ENCODE measurements around the gene NCOA6.
"Not testable (repeated sequence)": the region's sequence is repeated elsewhere in the genome, so short reads cannot be mapped to it uniquely, and the experiment has no call there.

NCOA6 gene

DNA sequence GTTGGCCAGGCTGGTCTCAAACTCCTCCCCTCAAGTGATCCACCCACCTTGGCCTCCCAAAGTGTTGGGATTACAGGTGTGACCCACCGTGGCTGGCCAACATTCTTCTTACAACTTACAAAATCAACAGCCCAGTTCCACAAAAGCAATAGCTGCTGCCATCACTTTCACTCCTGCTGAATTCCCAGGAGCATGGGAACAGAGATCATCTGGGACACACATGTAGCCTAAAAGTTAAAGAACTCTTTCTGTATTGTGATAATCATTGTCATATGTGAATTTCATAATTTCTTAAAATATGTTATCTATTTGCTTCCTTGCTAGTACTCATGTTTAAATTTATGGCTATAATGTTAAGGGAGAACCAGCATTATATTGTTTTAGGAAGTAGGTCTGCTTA is 51.7 kb downstream of the NCOA6 start:
- no peak for DNase-seq

DNA sequence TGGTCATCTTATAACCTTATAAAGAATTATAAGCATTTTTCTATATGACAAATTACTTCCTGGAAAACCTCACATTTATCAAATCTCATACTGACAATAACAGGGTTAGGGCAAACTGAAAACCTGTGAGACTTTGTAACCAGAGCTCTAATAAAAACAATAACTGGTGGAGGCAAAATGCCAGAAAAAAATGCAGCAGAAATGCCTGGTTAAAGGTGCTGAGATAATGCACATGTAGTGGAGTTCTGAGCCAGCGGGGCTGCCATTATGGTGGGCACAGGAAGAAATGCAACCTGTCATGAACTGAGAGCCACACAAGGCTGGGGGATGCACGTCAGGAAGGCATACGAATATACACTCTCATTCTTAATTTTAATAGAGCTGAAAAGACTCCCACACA is 53.0 kb downstream of the NCOA6 start:
- DNase-seq = no peak

DNA sequence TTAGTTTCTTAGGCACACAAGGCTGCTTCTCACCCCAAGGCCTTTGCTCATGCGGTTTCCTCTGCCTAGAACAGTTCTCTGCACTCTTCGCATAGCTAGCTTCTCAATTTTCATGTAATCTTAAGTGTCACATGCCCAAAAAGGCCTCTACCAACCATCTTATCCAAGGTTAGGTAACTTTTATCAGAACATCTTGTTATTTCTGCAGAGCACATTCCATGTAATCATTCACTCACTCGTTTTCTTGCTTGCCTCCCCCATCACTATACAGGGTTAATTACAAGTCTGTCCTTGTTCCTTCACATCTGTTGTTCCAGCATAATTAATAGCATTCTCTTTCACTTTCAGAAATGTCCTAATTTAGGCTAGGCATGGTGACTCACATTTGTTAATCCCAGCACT is 53.8 kb downstream of the NCOA6 start:
- DNase-seq = no peak

DNA sequence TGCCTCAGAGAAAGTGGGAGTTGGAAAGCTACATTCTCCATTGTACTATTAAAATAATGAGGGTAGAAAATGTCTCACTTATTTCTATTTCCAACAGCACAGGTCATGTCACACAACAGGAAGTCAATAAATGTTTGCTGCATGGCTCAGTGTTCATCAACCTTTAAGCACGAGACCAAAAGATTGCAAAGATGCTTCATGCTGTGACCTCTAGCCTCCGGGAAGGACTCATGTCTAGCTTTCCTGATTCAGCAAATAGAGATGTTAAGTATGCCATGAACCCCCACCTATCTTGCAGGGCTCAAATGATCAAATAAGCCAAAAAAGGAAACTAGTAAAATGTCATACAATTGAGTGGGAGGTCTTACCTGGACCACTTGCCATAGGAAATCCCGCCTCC is 57.4 kb downstream of the NCOA6 start:
- no peak for DNase-seq

DNA sequence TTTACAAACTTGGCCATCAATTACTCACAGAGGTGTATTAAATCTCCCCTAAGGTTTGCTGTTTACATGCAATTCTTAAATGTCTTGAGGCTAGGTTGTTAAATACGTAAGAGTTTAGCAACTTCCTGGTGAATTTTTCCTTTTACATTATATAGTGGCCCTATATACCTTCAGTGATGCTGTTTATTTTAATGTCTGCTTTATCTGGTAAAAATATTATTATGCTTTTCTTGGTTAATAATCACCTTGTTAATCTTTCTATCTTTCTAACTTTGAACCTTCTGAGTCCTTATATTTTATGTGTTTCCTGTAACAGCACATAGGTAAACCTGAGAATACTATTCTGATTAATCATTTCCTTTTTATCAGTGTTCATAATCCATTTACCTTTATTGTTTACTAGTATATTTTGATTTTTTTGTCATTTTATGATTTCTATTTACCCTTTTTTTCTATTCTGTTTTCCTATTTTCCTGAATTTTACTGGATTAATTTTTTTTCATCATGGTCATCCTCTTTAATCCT is 63.4 kb downstream of the NCOA6 start:
- no peak for DNase-seq

DNA sequence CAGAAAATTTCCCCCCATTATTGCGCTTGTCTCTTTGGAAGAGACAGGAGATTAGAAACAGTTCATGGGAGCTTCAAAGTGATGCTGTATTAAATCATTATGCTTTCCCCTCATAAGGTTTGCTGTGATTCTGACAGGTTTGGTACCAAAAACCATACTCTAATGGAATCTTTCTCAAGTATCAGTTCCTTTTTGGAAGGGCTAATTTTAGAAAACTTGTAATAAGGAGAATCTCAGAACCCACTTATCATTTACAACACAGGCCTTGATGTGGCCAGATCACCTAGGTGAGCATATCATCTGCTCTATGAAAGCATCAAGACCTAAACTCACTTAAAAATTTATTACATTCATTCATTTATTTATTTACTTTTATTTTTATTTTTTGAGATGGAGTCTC is 70.1 kb downstream of the NCOA6 start:
- DNase-seq = no peak

DNA sequence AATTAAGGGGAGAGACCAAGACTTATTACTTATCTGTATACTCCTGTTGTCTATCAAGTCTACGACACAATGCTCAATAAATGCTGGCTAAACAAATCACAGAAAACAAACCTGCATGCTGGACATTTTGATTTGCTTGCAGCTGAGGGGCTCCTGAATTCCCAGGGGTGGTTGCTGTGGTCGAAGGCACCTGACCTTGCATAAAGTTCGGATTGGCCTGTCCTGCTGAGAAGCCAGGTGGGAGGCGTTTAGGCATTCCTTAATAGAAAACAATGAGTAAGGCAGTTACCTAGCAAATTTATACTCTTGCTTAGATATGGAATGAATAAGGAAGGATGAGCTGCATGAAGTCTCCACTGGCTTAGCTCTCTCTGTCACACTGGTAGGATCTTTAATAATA is 70.8 kb downstream of the NCOA6 start:
- no peak for DNase-seq

DNA sequence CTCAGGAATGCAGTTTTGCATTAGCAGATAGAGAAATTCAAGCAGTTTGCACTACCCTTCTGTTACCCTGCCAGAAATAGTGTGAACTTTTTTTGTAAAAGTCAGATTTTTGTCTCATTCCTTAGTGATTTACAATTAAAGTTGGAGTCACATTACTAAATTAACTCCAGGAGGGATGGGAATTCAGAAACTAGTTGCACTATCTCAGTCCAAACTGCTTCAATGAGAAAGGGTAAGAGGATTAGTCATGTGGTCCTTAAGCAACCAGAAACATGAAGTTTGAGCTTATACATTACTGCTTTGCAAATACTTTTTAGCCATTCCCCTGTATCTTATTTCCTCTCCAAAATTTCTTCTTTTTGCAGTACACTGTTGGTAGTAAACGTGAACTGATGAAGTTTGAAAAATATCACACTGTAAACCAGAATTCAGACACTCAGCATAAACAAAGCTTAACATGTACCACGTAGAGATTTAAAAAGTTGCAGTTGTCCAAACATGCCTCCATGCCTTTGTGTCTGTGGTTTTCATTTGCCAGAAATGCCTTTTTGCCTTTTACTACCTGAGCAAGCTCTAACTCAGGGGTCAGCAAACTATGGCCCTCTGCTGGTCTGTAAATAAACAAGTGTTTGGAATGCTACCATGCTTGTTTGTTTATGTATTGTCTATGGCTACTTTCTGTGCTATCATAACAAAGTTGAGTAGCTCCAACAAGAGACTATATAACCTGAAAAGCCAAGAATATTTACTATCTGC is 71.6 kb downstream of the NCOA6 start:
- no peak for DNase-seq

DNA sequence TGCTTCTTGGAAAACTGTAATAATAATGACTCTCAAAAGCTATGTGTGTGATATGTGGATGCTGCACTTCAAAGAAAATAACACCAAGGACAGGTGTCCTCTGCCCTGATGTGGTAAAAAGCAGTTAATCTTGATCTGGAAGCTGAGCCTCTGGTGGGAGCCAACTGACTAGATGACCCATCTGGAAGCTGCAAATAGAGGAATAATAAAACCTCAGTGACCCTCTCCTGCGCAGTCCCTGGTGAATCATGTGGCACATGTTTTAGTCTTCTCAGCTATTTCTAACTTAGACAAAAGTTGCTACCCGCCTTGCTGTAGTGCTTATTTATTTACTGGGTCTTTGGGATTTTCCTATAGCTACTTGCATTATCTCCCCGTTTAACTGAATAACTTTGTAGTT is 74.0 kb downstream of the NCOA6 start:
- DNase-seq = no peak

DNA sequence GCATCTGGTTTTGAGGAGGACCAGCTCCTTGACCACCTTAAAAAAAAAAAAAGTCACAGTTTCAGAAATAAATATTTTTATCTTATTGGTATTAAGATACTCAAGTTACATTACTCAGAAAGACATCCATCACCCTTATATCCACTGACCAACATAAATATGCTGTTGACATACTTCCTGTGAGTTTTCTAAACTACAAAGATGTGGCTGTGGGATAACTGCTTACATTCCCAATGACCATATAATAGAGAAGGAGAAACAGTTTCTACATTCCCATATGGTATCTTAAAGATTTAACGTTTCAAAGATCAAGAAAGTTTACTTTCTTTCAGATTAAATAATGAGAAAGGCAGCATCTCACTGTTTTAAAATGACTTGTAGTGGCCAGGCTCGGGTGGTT is 75.0 kb downstream of the NCOA6 start:
- DNase-seq = no peak

DNA sequence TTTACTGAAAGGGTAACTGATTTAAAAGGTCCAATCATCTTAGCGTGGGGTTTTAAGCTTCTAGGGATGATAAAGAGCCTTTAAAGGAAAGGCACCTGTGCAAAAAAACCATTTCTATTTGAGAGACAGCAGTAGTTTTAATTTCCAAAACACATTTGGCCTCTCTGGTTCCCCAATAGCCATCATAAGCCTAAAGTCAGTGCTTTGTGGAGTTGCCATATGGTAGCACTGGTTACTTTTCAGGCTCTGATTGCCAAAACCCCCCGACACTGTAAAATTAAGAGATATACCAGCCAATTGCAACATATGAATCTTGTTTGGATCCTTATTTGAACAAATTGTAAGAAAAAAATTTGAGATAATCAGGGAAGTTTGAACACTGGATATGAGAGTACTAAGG is 76.7 kb downstream of the NCOA6 start:
- no peak for DNase-seq

DNA sequence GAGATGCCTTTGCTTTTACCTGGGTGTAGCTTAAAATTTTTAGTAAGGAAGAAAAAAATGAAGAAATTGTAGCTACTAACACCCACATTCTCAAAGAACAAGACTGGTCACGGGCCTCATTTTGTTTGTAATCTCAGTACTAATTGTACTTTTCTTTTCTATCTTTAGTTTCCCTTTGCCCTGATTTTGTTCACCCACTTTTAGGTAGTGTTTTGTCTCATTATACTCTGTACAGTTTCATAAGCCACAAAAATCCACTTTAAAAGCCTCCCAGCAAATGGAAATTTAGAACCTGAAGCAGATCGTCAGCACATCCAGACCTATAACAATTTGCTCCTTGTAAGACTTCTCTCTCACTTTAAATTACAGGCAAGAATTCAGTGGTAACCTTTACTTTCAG is 78.0 kb downstream of the NCOA6 start:
- DNase-seq = no peak

DNA sequence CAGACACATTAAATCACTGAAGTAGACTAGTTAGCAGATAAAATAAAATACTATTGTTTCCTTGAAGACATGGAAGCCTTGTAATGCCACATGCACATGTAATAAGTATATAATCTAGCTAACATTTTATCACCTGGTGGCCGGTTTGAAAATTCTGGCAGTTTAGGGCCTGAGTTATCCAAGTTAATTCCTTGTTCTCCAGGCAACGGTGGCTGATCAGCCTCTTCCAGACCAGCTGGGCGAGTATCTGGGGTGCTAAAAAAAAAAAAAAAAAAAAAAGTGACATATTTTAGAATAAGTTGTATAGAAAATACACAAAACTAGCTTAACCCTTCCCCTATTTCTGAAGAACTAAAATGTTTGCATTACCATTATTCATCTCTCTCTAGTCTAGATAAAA is 78.8 kb downstream of the NCOA6 start:
- no peak for DNase-seq

DNA sequence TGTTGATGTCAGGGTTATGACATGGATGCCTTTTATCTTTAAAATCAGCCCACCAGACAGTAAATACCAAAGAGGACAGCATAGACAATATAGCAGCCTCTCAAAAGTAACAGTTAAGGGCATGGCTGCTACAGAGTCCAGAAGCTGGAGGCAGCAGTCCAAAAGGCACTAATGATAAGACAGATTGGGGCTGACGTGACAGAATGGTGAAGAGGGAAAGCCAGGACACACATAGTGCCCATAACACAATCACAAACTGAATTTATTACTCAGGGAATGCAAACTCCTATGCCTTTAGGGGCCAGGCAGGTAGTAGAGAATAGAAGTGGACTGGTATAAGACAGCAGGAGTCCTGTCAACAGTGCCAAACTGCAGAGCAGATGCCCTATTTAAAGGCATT is 80.6 kb downstream of the NCOA6 start:
- DNase-seq = no peak

DNA sequence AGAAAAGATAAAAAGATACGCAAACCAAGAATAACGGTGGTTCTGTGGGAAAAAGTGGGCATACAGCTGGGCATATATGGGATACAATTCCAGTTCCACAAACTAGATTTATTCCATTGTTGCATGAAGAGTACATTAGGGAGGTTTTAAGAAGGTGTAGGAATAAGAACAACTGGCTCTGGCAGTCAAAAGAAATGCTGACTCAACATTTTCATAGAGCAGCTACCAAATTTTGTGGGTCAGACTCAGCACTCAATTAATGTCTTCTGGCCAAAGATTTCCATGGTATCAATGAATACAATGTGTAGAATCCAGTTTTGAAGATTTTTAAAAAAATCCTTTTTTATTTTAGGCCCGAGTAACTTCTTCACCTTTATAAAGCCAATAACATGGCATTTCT is 81.1 kb downstream of the NCOA6 start:
- DNase-seq = no peak

DNA sequence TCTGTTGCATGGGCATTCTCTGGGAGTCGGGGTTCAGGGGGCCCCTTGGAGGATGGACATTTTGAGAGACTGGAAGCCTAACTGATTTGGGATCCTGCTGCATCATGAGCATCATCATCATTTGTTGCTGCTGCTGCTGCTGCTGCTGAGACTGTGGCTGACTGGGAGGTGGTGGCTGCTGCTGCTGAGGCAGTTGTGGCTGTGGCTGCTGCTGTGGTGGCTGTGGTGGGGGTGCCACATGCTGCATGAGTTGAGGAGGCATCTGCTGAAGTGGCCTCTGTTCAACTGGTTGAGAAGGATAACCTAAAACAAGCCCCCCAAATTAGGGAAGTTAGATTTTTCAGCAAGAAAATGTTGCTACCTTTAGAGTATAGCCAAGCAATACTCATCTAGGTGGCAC is 82.4 kb downstream of the NCOA6 start:
- DNase-seq = no peak

DNA sequence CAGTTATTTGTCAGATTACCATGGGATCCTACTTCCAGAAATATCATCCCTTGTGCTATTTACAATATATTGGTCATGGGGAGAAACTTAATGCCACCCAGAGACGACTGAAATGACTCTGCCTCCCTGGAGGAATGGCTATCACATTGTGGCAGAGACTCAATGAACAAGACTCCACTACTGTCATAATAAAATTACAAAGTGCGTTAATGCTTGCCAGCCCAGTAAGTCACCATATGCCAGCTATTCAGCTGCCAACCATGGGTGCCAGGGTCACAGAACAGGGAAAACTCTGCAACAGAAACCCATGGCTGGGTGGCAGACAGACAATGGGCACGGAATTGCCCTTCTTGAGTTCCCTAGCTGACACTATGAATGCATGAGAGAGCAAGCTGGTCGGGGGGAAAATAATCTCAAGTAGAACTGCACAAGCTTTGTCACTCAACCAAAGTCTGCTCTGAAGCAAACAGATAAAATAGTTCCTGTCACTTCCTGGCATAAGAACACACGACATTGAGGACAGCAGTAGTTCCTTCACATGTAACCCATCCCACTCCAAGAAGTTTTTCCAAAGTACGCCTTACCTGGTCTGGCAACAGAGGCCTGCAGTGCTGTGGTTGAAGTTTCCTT is 89.2 kb downstream of the NCOA6 start:
- DNase-seq = no peak

DNA sequence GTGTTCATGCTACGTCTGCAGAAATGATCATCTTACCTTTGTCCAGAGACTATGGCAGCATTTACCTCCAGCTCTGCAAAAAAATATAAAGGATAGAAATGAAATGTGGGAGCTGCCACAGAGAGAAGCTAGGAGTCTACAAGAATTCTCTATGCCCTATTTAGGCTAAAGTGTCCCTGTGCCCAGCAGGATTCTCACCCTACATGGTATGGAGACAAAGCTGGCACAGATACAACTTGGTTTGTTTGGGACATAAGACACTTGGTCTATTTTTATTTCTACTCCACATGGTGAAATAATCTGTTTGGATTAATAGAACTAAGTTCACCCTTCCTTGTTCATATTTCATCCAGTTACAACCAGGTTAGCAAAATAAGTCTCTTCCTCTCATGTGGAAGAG is 92.9 kb downstream of the NCOA6 start:
- DNase-seq = no peak

DNA sequence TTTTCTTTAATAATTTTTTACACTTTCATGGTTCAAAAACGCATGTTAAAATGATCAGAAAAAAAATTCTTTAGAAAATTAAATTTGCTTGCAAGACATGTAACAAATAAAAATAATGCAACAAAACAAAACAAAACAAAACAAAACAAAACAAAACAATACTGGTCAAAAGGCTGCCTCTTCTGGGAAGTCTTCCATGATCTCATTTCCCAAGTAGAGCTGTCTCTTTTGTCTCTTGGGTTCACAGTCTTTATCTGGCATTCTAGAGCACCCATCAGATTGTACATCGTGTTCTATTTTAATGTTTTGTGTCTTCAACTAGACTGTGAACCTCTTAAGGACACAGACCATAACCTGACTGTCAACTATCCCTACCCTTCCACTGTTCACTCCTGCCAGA is 96.0 kb downstream of the NCOA6 start:
- DNase-seq = no peak

DNA sequence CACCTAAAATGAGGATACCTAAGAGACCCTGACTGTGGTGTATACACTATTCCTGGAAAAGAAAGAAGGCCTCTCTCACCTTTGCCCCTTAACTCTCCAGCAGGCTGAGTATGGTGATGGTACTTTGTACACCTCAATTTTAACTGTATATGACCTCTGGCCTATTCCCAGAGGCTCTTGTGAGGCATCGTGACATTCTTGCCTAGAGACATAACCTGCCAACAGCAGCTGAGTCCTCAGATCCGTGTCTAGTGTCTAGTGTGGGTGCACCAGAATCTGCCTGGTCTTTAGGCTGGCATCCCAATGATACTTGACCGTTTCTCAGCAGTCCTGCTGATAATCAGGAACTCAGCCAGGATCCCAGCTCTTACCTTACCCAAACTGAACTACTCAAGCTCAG is 101.3 kb downstream of the NCOA6 start:
- DNase-seq = no peak

DNA sequence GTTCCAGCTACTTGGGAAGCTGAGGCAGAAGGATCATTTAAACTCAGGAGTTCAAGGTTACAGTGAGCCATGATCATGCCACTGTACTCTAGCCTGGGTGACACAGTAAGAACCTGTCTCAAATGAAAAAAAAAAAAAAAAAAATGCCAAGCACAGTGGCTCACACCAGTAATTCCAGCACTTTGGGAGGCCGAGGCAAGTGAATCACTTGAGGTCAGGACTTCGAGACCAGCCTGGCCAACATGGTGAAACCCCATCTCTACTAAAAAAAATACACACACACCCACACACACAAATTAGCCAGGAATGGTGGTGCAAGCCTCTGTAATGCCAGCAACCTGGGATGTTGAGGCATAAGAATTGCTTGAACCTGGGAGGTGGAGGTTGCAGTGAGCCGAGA is 102.9 kb downstream of the NCOA6 start:
- DNase-seq = not testable (repeated sequence)

DNA sequence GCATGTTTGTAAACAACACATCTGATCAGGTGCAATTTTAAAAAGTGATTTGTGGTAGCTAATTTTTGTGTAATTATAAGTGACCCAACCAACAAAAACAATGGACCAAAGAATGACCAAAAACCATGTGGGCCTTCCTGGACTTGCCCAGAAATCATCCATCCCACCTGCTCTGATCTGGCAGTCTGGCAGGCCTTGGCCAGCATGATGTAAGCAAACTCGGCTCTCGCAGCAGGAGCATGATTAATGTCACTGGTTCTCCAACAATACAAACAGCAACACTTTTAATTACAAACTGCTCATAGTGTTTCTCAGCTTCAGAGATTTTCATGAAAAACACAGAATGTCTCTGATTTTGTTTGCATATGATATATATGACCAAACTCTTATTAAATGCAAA is 105.2 kb downstream of the NCOA6 start:
- peak in 2 of 3 experiments; percentile 34 to 81 for DNase-seq

DNA sequence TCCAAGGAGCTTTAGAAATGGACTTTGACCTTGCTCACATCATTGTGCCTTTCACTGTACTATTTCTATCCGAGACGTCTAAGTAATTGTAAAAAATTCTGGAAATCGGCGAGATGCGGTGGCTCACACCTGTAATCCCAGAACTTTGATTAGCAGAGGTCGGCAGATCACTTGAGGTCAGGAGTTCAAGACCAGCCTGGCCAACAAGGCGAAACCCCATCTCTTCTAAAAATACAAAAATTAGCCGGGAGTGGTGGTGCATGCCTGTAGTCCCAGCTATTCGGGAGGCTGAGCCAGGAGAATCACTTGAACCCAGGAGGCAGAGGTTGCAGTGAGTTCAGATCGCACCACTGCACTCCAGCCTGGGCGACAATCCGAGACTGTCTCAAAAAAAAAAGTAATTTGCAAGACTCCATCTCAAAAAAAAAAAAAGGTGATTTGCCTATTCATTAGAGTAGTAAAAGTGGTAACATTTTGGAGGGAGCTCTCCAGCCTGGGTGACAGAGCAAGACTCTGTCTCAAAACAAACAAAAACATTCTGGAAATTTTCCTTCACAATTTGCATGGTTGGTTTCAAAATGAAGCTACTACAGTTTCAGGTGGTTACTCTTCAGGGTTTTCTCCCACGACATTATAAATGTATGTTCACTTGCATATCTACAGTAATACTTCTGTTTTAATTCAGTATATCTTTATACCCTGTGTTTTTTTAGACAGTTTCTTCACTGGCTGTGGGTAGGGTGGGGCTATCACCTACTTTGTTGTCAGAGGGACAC is 106.0 kb downstream of the NCOA6 start:
- not testable (repeated sequence) for DNase-seq

Measured in NCI-H1417 (cell line).